LNCAP (cell line): ENCODE measurements around the gene KLRC4.

ENCODE experiments used
- TF ChIP-seq, protein P1 (sequence below): fragments of 450-650 bp; IDR thresholded peaks from 2 replicates; pipeline ENCODE4 v1.5.1; 2017; ENCODE audit warnings: mild to moderate bottlenecking

Gene KLRC4

DNA sequence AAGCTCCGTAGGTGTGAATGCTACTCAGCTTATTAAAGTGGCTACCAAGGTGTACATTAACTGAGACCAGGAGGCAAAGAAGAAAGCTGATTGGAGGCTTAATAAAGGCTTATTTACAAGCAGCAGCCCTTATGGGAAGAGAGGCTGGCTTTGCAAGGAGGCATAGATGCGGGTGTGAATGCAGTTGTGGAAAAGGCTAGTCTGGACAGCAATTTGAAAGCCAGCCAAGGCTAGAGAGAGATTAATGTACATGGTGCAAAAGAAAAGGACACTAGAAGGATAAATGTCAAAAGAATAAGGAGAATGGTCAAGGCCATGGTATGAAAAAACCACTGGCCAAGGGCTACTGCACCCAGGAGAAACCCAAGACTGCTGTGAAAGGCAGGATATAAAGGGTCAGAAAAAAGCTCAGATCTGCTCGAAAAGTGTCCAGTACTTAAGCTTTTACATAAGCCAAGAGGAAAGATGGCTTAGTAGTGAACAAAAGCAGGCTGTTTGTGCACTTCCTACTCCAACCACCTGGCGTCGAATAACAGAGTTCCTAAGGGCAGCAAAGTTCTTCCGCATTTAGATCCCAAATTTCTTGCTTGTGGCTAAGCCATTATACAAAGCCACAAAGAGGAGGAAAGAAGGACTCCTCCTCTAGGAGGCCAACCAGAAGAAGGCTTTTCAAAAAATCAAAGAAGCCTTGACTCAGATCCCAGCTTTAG is 43.7 kb downstream of the KLRC4 start:
- TF ChIP-seq, protein P1, sequence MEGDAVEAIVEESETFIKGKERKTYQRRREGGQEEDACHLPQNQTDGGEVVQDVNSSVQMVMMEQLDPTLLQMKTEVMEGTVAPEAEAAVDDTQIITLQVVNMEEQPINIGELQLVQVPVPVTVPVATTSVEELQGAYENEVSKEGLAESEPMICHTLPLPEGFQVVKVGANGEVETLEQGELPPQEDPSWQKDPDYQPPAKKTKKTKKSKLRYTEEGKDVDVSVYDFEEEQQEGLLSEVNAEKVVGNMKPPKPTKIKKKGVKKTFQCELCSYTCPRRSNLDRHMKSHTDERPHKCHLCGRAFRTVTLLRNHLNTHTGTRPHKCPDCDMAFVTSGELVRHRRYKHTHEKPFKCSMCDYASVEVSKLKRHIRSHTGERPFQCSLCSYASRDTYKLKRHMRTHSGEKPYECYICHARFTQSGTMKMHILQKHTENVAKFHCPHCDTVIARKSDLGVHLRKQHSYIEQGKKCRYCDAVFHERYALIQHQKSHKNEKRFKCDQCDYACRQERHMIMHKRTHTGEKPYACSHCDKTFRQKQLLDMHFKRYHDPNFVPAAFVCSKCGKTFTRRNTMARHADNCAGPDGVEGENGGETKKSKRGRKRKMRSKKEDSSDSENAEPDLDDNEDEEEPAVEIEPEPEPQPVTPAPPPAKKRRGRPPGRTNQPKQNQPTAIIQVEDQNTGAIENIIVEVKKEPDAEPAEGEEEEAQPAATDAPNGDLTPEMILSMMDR: peak; percentile 22; the same call in 1 of the 2 replicates

DNA sequence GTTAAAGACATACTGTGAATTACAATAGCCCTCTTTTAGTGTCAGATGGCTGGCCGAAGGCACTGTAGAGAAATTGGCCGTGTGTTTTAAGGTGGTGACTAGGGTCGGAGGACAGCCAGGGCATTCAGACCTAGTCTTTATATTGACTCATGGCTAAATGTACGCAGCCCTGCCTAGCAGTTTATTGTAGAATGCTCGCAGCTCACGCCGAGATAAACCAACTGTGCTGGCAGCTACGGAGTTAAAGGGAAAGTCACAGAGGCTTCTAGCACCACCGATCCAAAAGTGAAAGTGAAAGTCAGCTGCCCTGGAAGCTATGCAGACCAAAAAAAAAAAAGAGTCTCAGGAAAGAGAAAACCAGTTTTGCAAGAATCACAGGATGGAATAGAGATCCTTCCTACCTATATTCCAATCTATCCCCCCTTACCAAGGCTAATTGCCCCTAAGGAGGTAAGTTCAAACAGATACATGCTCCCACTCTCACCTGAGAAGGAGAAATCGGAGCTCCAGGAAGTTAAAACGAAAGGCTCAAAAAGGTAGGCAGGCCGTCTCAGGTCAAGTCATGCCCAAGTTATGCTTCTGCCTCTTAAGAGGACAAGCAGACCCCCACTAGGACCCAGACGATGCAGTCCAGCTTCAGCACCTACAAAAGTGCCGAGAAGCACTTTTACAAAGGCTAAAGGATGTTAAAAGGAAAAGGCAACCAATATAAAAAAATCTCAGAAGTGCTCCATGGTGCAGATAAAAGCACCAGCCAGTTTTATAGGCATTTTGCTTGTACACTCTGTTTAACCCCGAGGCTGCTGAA is 44.5 kb downstream of the KLRC4 start:
- TF ChIP-seq, protein P1: no peak

DNA sequence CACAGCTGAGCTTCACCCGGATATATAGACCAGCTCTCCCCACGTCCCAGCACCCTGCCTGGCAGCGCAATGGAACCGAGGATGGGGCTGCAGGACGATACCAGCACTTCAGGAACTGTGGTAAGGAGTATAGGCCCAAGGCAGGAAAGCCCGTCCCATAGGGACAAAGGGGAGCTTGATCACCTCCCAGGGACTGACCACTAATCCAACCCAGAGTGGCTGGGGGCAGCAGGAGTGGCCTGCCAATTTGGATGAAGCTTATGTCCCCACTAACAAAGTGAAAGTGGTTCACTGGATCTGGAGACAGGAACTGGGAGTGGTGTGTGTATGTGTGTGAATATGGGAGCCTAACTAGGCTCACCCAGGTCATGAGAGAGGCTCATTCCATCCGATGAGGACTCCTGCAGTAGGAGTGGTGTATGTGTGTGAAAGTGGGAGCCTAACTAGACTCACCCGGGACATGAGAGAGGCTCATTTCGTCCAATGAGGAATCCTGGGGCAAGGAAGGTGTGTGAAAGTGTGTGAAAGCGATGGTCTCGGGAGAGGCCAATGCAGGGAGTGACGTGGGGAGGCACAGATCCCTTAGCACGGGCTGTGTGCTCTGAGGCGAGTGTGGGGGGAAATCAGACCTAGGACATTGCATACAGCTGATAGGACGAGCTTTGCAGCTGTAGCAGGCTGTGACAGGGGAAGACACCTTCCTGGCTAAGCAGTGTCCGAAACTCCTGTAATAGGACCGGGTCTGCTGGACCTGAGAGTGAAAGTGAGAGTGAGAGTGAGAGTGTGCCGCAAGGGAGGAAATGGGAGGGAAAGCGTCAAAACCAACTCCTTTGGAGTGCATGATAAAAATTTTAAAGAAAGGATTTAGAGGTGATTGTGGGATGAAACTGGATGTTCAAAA is 45.4 kb downstream of the KLRC4 start:
- TF ChIP-seq, protein P1: no peak

DNA sequence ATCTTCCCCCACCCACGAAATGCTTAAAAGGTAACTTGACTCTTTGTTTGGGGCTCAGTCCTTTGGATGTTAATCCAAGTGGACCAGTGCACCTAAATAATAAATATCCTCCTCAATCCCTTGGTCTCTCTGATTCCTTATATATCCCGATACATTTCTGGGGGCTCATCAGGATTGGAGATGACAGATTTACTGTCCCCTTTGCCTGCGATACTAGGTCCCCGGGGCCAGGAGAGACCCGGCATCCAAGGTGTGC is 46.0 kb downstream of the KLRC4 start:
- TF ChIP-seq, protein P1: no peak

DNA sequence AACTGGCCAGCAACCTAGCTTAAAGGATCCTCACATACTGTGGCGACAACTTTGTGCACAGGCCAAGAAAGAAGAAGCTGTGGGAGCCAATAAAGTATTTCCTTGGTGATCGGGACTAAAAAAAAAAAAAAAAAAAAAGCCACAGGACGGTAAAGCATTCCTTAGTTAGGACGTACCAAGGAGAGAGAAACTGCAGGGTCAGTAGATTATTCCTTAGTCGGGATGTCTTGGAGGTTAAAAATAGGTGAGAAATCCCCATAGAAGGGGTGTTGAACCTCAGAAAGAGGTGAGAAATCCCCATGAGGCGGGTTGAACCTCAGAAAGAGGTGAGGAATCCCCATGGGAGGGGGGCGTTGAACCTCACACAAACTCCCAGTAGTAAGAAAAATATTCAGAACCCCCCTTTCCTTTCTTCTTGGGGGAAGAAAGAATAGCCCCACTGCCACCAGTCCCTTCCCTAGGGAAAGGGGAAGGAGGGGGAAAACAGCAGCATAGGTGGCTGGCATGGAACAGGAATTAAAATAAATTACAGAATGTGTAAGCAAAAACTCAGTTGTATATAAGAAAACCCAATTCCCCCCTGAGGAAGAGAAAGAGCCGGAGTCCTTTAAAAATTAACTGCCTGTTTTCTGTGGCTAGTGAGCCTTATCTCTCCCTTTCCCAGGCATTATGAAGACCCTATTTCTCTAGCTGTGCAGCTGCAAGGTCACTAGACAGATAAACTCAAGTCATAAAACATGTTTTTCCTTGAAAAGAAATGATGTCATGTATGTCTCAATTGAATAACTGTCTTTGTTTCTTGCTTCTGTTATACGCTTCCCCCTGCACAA is 46.5 kb downstream of the KLRC4 start:
- TF ChIP-seq, protein P1: no peak

DNA sequence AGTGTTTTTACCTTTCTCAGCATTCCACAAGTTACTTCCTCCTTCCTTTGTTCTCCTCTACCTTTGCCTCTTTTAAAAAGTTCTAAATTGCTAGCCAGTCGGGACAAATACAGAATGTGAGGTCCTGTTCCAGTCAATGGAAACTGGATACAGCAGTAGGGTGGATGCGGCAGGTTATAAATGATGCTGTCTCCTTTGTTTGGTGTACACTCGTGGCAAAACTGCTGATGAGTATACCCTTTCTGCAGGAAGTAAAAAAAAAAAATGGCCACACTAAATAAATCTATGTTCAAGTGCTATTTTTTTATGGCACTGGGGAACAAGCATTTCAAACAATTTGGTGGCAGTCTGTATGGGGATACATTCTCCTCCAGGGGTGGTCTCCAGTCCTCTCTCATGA is 47.2 kb downstream of the KLRC4 start:
- TF ChIP-seq, protein P1: no peak

DNA sequence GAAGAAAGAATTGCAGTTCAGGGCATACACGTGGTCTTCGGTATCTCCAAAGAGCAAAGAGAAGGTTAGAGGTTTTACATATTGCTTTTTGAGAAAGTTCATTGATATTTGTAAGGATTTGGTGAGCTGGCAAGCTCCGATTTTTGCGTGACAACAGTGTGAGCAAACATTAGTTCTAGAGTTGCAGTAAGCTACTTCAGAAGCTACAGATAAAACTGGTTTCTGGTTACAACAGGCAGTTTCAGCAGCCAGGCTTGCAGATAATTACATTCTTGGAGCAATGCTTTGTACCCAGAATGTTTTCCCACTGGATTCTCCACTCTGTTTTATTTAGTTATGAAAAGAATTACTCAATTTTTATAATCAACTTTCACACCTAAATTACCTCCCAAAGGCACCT is 47.9 kb downstream of the KLRC4 start:
- TF ChIP-seq, protein P1: no peak
